Body of pancreas (tissue), 4 donors: Measurements from ENCODE around the gene FADS6.

Experiments
- POLR2A ChIP-seq, 3 donors: fragments of 450-650 bp; IDR thresholded peaks; one replicate each; pipeline ENCODE4 v1.6.1; 2016; ENCODE audit warnings: antibody characterized with exemption in 3 of 3, mild to moderate bottlenecking in 2 of 3
- TF ChIP-seq, protein P1 (sequence below), 7 experiments: fragments of 450-650 bp in 4 of 7; fragments of 200-600 bp in 3 of 7; sonication (generic) in 3 of 7; IDR thresholded peaks; one replicate each; pipeline ENCODE4 v1.5.1; 2016 to 2019; ENCODE audit warnings: antibody characterized with exemption in 7 of 7

DNA sequence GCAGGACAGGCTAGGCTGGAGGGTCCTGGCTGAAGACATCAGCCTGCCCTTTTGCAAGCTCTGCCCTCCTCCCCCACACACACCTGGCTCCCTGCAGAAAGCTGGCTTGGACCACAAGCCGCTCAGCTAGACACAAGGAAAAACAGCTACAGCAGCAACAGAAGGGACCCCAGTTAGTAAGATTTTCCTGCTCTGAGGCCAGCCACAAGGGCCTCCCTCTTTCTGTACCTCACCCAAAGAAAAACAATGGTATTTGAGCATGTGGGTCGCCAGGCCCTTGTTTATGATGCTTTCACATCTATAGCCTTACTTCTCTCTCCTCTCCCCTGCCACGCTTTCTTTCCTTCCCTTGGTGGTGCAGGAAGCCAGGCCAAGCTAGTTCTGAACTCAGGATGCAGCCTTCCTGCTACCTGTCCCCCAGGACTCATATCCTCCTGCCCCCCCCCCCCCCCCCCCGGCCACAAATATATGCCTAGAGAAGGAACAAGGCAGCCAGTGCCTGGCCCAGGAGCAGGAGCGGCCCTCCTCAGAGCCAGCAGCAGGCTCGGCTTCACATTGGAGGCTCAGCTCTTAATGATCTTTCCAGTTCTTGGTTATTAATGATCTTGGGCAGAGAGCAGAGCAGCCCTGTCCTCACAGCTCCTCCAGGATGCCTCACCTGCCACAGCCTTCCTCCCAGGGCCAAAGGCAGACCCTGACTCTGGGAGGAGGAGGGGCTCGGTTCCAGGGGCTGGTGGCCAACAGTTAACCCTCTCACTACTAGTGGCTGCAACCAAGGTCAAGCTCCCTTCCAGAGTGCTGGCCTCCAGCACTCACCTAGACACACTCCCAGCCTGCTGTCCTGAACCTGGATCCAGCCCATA, 53.2 kb downstream of the FADS6 start:
- TF ChIP-seq, protein P1, sequence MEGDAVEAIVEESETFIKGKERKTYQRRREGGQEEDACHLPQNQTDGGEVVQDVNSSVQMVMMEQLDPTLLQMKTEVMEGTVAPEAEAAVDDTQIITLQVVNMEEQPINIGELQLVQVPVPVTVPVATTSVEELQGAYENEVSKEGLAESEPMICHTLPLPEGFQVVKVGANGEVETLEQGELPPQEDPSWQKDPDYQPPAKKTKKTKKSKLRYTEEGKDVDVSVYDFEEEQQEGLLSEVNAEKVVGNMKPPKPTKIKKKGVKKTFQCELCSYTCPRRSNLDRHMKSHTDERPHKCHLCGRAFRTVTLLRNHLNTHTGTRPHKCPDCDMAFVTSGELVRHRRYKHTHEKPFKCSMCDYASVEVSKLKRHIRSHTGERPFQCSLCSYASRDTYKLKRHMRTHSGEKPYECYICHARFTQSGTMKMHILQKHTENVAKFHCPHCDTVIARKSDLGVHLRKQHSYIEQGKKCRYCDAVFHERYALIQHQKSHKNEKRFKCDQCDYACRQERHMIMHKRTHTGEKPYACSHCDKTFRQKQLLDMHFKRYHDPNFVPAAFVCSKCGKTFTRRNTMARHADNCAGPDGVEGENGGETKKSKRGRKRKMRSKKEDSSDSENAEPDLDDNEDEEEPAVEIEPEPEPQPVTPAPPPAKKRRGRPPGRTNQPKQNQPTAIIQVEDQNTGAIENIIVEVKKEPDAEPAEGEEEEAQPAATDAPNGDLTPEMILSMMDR (IDR thresholded peaks at IDR 0.05) = no peak
- TF ChIP-seq POLR2A (IDR thresholded peaks at IDR 0.05) = no peak
